HuH-7.5 (cell line): ENCODE data around the gene VSIG2.
A peak's percentile ranks its signal among the peaks of the same experiment; 100 is the strongest.

Experiments used
- DNase-seq: peaks from one replicate; pipeline ENCODE4 v3.0.0; 2011; ENCODE audit warnings: low spot score

VSIG2 gene

GRCh38 chr11:124763156-124763947 is 11.3 kb upstream of the VSIG2 start:
- peak; percentile 65 for DNase-seq

GRCh38 chr11:124762624-124763155 is 10.6 kb upstream of the VSIG2 start:
- DNase-seq, result peak; percentile 9

- DNase-seq, result peak; percentile 72
These were observed 10.1 kb upstream of the VSIG2 start, which contains the start of gene ESAM for GRCh38 chr11:124762105-124762623. Gene ESAM, minus strand, starts transcription at chr11:124762290. Its CDS starts 136 bp downstream, at chr11:124762154.

- no peak for DNase-seq
These were observed 9.4 kb upstream of the VSIG2 start for GRCh38 chr11:124761301-124762104.

- no peak for DNase-seq
These were observed 8.8 kb upstream of the VSIG2 start for GRCh38 chr11:124760806-124761205.

GRCh38 chr11:124760205-124760652 is 8.2 kb upstream of the VSIG2 start:
- no peak for DNase-seq

- no peak for DNase-seq
These were observed 7.5 kb upstream of the VSIG2 start for GRCh38 chr11:124759266-124760204.

GRCh38 chr11:124758355-124759265 is 6.6 kb upstream of the VSIG2 start:
- peak; percentile 93 for DNase-seq

GRCh38 chr11:124757320-124757719 is 5.3 kb upstream of the VSIG2 start:
- DNase-seq, result no peak

- DNase-seq, result no peak
These were observed 4.7 kb upstream of the VSIG2 start for GRCh38 chr11:124756753-124757227.

- no peak for DNase-seq
These were observed 4.1 kb upstream of the VSIG2 start for GRCh38 chr11:124756033-124756752.

- DNase-seq, result no peak
These were observed 2.7 kb upstream of the VSIG2 start for GRCh38 chr11:124754710-124755109.

GRCh38 chr11:124754309-124754708 is 2.3 kb upstream of the VSIG2 start:
- DNase-seq, result no peak

GRCh38 chr11:124753624-124754023 is 1.6 kb upstream of the VSIG2 start:
- DNase-seq, result no peak

- DNase-seq, result no peak
These were observed 1.1 kb upstream of the VSIG2 start for GRCh38 chr11:124753205-124753604.

GRCh38 chr11:124752471-124753102 is 532 bp upstream of the VSIG2 start:
- no peak for DNase-seq

- DNase-seq, result no peak
These were observed 689 bp downstream of the VSIG2 start for GRCh38 chr11:124751391-124751740.

- DNase-seq, result no peak
These were observed 2.1 kb downstream of the VSIG2 start for GRCh38 chr11:124749912-124750311.
